ENCODE results near the gene ETV1. TPM values are rescaled to one million over a fixed set of nuclear protein-coding genes. Genes with fewer than 3 reads are reported as not detected.

ETV1 gene
- total and polyA plus RNA-seq, 2 of the 4 experiments (the other 2 are of a cell fraction) = 8.6 to 21.1 TPM

DNA sequence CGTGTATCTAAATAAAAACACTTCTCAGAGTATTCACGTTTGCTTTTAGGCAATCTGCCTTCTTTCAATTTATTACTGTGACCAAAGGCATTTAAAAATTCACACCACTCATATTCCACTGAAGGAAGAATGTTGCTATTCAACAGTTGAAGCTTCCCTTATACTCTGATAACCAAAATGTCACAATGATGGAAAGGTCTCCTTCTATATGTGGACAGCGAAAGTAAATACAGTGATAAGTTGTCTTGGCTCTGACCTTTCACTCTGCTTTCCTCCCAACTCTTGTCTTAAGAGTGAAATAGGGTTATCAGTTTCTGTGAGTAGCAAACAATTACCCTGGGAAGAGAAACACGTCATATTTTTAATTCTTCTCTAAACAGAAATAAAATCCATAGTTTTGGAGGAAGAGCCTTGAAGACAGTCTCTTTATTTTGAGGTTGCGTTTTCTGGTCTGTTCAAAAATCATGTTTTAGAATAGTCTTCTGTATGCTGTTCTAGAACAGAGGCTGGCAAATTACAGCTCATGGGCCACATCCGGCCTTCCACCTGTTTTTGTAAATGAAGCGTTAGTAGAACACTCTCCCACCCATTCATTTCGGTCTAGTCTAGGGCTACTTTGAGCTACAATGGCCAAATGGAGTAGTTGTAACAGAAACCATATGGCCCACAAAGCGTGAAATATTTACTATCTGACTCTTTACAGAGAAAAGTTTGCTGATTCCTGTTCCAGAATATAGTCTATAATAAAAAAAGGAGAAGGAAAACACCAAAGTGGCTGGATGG lies 41.3 kb downstream of the ETV1 start:
- H2AK5ac ChIP-seq (ENCODE audit: low read depth, low read length) = no peak overlapping the region
- H2BK20ac ChIP-seq (ENCODE audit: low read depth, low read length) = no peak overlapping the region
- in situ Hi-C loops (cut with MboI; ENCODE audit: low sequenced_read_pairs) (no loop called here), dilution Hi-C loops (cut with HindIII; ENCODE audit: low sequenced_read_pairs, unreplicated experiment) (no loop called here), intact Hi-C loops (cut with micrococcal nuclease) (no loop called here)
- no peak overlapping the region for H3K4me2 ChIP-seq (ENCODE audit: low read depth, low read length)
- ATAC-seq (ENCODE audit: low read depth) (no peak), DNase-seq (no peak)
- H2BK120ac ChIP-seq (ENCODE audit: low read depth, low read length) = no peak overlapping the region
- H3K14ac ChIP-seq (replicated peaks; ENCODE audit: low read depth, low read length) = 0 out of 2 replicates have a peak overlapping the region, but pooled peaks have one; percentile 29
- H4K20me1 ChIP-seq (ENCODE audit: insufficient read depth, low read length) = no peaks in the 10 kb centered on the region
- H4K5ac ChIP-seq (ENCODE audit: low read depth, low read length) = no peak overlapping the region
- H3K23ac ChIP-seq (ENCODE audit: low read depth, low read length) = no peak overlapping the region
- H2AK9ac ChIP-seq (replicated peaks; ENCODE audit: low read depth, low read length, poor library complexity) = no peak overlapping the region
- no peak overlapping the region for H2BK5ac ChIP-seq (ENCODE audit: low read depth, low read length, poor library complexity, severe bottlenecking)
- no TSS peak for BruUV-seq (replicated peaks)
- no peak overlapping the region for H2AFZ ChIP-seq (replicated peaks; ENCODE audit: low read length, poor library complexity)
- H2BK15ac ChIP-seq (ENCODE audit: low read depth, low read length) = no peak overlapping the region
- H3K79me1 ChIP-seq (ENCODE audit: low read depth in 1 of 2, low read length in 2 of 2) = no peaks in the 10 kb centered on the region
- H3K27ac ChIP-seq (ENCODE audit: insufficient read depth, low read length) = no peak overlapping the region
- no peak overlapping the region for H4K91ac ChIP-seq (ENCODE audit: insufficient read depth, low read depth, low read length)
- no peaks in the 10 kb centered on the region for H3K36me3 ChIP-seq (ENCODE audit: control insufficient read depth, insufficient read depth, low read length)
- no peaks in the 10 kb centered on the region for H3K27me3 ChIP-seq (ENCODE audit: control insufficient read depth, insufficient read depth, low read length)
- WGBS, 2 experiments (ENCODE audit: extremely low coverage in 2 of 2, insufficient read length in 1 of 2) = no CpG with 5 or more reads among the region's 9 CpGs
- ChIA-PET CTCF (no interaction called here), POLR2A (ENCODE audit: unreplicated experiment) (no interaction called here)
- no peak overlapping the region for H3K56ac ChIP-seq (ENCODE audit: extremely low read depth, insufficient read depth, low read length)
- H3K9ac ChIP-seq (ENCODE audit: low read depth, low read length) = no peak overlapping the region
- H3K9me3 ChIP-seq (ENCODE audit: control insufficient read depth, insufficient read depth, low read length) = no peaks in the 10 kb centered on the region
- H4K8ac ChIP-seq (ENCODE audit: low read depth in 2 of 2, low read length in 2 of 2) = no peak overlapping the region
- peaks cover 2% of the 10 kb centered on the region; the same call in 1 of the 2 replicates for H3K4me1 ChIP-seq (ENCODE audit: control insufficient read depth, insufficient read depth, low read length)
- no peak overlapping the region for H3K4me3 ChIP-seq (ENCODE audit: insufficient read depth, low read depth, low read length)
- no peak for TF ChIP-seq RFX5 (IDR thresholded peaks at IDR 0.05; ENCODE audit: low read depth, low read length)
- no peak for TF ChIP-seq MXI1 (IDR thresholded peaks at IDR 0.05; ENCODE audit: borderline replicate concordance, low read depth, low read length)
- no peak for TF ChIP-seq CHD1 (IDR thresholded peaks at IDR 0.05; ENCODE audit: low read depth, low read length)
- no peak for TF ChIP-seq POLR2A (IDR thresholded peaks at IDR 0.05; ENCODE audit: low read depth, low read length)
- no peak for TF ChIP-seq RCOR1 (IDR thresholded peaks at IDR 0.05; ENCODE audit: insufficient replicate concordance, low read length)
- TF ChIP-seq MAFK (IDR thresholded peaks at IDR 0.05; ENCODE audit: low read depth, low read length) = no peak
- TF ChIP-seq FOS (IDR thresholded peaks at IDR 0.05; ENCODE audit: low read depth, low read length) = no peak
- TF ChIP-seq SMC3 (IDR thresholded peaks at IDR 0.05; ENCODE audit: low read depth, low read length) = no peak
- H3K18ac ChIP-seq (ENCODE audit: low read depth, low read length) = no peak overlapping the region
- H3K4ac ChIP-seq (ENCODE audit: low read depth, low read length) = no peak overlapping the region
- no peaks in the 10 kb centered on the region for H3K9me1 ChIP-seq (ENCODE audit: insufficient read depth, low read length)
